Upper lobe of left lung (tissue), 4 donors: ENCODE data around the gene GPR143.

Experiments used
- CTCF ChIP-seq, 6 experiments: fragments of 450-650 bp in 4 of 6; fragments of 200-600 bp in 2 of 6; sonication (generic) in 2 of 6; IDR thresholded peaks; one replicate each; pipeline ENCODE4 v1.5.1; 2016 to 2019; ENCODE audit warnings: antibody characterized with exemption in 6 of 6
- EP300 ChIP-seq, 4 donors: sonication (generic); formaldehyde crosslinking; IDR thresholded peaks; one replicate each; pipeline ENCODE4 v1.5.1; 2017; ENCODE audit warnings: antibody characterized with exemption in 4 of 4, control low read depth in 2 of 4
- POLR2A ChIP-seq, 4 donors: fragments of 450-650 bp; IDR thresholded peaks; one replicate each; pipeline ENCODE4 v1.5.1; 2016 to 2017; ENCODE audit warnings: antibody characterized with exemption in 4 of 4, mild to moderate bottlenecking in 2 of 4
- POLR2AphosphoS5 ChIP-seq, 2 donors: sonication (generic); formaldehyde crosslinking; IDR thresholded peaks; one replicate each; pipeline ENCODE4 v1.5.1; 2017; ENCODE audit warnings: antibody characterized with exemption in 2 of 2

DNA sequence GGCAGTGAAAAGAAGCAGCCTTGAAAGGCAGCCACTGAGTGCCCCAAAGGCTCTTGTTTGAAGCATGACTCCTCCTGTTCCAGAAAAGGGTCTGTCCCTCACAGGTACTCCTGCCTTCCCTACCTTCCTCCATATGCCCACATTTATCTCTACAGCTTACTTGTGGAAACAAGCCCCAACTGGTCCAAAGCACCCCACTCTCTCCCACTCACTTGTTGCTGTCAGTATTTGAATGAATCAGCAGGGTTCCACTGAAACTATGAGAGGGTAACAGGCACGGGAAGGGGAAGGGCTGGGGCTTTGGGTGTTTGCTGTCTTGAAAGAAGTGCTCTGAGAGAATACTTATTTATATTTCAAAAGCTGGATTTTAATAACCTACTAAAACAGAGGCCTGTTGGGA is 34.9 kb downstream of the GPR143 start:
- TF ChIP-seq POLR2A (IDR thresholded peaks at IDR 0.05) (no peak), POLR2AphosphoS5 (IDR thresholded peaks at IDR 0.05) (no peak), CTCF (IDR thresholded peaks at IDR 0.05) (no peak), EP300 (IDR thresholded peaks at IDR 0.05) (no peak)
